SW480 (cell line): Measurements from ENCODE around the gene P3R3URF.

Experiments used
- DNase-seq: peaks from one replicate; pipeline ENCODE4 v3.0.0-alpha.2; 2016; ENCODE audit warnings: low spot score

The P3R3URF gene

DNA sequence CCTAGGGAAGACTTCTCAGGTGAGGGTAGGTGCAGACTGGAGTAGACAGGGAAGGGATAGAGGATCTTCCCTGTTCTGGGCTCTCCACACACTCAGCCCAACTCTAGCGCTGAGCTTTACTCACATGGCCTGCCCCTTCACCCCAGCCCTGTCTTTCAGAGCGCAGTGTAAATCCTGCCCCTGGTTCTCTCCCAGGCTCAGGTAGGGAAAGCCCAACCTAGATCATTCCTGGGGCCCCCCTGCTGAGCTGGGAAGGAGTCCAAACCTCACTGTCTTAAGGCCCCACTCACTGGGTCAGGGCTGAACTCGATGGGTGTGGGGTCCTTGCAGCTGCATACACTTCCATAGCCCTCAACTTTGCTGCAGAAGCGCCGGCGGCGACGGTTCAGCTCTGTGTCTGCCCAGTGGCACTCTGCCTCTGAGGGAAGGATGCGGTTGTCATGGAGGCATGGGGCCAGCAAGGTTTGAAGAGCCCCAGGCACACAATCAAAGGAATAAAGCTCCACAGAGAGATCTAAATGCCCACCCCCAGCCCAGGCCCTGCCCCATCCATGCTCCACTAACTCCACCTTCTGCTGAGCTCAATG is 17.8 kb upstream of the P3R3URF start:
- no peak for DNase-seq

DNA sequence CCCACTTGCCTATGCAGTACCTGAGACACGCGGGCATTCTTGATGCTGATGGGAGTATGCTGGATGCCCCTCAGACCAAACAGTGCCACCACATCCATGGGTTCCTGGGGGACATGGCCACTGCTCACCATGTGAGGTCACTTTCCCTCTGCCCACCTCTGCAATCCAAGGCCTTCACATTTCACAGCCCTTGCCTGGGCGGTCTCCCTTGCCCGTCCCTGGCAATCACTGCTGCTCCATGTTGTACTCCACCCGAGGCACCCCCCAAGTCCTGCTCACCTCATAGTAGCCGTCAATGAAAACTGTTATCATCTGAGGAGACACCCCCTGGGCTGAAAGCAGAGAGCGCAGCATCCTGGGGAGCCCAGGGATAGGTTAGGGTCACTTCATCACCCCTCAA is 17.0 kb upstream of the P3R3URF start:
- no peak for DNase-seq

DNA sequence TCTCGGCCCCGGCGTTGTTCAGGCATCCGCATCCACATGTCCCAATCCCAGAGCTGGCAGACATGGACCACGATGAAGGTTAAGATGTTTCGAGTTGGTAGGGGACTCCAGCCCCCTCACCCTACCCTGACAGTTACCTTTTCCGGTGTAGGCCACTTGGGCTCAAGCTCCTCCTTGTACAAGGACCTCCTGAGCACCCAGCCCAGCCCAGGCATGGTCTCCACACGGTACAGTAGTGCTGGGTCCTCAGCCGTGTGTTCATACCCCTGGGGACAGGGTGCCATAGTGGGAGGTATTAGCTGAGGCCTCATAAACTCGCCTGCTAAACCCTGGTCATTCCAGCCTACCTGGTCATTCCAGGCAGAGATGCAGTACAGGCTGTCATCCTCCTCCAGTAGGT is 15.9 kb upstream of the P3R3URF start:
- DNase-seq = no peak

DNA sequence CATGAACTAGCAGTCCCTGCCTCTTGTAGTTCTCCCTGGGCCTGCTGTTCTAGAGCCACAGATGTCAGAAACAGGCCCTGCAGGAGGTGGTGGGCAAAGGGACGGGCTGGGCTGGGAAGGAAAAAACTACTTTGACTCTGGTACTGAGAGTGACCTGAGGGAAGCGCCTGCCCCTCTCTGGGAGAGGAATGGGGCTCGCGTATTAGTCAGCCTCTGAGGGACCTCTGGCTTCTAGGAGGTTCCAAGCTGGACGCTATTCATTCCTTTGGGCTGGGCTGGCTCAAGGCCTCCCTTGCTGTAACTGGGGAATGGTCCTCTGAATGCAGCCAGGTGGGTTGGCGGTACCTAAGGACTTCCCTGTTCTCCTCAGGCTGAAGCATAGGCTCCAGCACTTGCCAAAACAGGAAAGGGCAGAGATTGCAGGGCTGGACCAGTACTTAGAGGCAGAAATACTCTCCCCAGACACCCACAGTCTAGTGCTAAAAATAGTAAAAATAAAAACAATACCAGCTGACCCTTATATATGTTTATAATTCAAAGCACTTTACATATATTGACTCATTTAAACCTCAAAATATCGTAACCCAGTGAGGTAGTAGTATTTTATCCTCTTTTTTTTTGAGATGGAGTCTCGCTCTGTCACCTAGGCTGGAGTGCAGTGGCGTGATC is 14.9 kb upstream of the P3R3URF start:
- DNase-seq = no peak

DNA sequence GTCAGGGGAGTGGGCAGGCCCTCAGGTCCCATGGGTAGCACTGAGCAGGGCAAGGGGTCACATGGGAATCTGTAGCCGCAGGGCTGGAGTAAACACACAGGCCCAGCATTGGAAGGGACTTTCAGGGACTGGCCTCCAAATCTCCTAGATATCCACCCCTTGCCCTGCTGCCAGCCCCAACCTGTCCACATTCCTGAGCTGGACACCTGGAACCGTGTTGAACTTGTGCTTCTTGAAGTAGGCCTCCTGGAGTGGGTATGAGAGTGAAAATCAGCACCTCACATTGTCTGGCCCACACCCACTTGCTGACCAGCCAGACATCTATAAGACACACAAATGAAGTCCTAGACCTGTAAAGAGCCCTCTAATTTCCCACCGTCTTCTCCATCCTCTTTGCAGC is 14.3 kb upstream of the P3R3URF start:
- no peak for DNase-seq

DNA sequence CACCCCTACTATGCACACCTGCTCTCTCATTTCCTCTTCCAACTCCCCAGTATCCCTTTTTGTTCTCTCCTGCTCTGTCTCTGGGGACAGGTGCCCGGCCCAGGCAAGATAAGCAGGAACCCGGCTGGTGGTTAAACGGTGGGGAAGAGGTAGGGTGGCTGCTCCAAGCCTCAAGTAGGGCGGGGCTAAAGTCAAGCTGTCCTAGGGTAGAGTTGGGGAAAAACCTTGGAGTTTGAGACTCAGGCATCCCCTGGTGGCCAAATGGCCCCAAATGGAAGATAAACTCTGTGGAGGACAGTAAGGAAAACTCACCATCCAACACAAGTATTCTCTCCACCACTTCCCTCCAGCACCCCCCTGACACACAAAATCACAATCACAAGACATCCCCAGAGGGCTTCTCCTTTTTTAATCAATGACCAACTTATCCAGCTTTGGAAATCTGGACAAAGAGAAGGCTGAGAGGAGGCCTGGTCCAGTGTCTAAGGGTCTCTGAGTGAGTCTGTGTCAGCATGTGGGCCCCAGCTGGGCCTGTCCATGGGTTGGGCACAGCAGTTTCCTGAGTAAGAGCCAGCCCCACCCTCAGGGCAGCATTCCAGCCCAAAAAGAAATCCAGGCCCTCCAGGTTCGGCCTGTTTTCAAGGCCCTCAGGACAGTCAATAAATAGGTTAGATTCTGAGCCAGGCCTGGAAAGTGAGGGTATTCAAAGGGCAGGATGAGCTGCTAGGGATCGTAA is 12.2 kb upstream of the P3R3URF start:
- DNase-seq = no peak

DNA sequence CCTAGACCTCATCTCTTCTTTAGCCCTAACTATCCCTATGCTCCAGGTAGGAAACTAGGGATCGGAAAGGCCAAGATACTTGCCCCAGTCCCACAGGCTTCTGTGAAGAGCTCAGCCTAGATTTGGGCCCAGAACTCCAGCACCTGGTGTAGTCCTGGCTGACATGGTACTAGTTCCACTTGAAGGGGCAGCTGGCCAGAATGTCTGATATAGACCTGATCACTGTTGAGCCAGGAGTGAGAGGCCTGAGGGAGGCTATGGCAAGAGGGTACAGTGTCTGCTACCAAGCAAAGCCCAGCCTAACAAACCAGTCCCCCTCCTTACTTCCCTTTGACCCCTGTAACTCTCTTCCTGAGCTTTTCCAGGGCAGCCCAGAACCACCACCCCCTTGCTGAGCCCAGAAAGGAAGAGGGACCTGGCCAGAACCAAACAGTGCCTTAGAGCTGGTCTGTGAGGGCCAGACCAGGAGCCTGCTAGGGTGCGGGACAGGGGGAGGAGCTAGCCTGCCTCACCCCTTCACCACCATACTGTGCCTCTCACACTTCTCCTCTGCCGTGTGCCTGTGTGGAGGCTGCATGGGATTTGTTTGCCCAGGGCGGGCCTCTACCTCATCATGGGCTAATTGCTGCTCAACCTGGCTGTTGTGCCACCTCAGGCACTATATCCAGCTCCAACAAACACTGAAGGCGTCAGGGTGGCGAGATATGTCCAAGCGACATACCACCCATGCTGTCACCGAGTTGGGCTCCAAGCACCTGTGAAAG is 11.0 kb upstream of the P3R3URF start:
- peak; percentile 48 for DNase-seq

DNA sequence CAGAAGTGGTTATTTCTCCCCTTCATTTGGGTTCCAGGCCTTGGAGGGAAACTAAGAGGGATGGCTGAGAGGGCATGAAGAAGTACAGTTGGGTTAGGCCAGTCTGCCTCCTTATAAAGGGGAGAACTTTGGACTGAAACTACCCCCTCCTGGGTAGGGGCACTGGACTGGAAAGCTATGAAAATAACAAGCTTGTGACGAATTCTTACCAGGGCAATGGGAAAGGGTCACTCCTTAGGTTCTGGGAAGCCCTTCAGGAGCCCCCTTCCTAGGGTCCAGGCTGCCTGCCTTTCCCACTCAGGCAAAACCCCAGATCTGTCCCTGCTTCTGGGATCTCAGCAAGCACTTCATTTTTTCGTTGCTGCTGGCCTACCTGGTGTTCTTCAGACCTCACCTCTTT is 9.8 kb upstream of the P3R3URF start:
- DNase-seq = no peak

DNA sequence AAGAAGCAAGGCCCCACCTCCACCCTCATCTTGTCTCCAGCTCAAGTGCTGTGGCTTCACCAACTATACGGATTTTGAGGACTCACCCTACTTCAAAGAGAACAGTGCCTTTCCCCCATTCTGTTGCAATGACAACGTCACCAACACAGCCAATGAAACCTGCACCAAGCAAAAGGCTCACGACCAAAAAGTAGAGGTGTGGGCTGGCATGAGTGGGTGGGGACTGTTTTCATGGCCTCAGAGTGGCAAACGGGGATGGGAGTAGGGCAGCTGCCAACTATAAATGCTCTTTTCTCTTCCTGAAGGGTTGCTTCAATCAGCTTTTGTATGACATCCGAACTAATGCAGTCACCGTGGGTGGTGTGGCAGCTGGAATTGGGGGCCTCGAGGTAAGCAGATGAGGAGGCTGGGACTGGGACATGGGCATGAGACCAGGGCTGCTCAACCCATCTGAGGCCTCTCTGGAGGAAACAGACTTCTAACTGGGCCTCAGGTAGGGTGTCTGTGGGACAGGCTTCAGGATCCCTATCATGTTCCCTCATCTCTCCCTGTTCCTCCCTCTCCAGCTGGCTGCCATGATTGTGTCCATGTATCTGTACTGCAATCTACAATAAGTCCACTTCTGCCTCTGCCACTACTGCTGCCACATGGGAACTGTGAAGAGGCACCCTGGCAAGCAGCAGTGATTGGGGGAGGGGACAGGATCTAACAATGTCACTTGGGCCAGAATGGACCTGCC is 8.8 kb upstream of the P3R3URF start:
- DNase-seq = no peak

DNA sequence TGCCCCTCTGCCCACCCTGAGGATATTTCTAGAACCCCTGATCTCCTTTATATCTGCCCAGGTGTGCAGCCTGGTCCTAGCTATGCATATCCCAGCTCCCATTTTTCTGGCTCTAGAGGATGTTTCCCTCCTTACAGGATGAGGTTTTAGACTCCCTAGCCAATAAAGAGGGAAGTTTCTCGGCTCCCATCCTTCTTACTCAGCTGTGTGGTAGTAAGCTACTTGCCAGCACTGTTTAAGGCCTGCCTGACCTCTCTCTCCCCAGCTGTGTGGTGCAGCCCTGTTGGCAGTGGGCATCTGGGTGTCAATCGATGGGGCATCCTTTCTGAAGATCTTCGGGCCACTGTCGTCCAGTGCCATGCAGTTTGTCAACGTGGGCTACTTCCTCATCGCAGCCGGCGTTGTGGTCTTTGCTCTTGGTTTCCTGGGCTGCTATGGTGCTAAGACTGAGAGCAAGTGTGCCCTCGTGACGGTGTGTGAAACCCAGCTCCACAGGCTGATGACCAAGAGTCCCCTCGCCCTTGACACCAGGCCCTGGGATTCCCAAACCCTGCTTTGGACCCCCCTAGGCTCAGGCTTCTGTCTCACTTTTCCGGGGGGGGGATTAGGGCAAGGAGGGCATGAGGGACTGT is 7.8 kb upstream of the P3R3URF start:
- DNase-seq = no peak

DNA sequence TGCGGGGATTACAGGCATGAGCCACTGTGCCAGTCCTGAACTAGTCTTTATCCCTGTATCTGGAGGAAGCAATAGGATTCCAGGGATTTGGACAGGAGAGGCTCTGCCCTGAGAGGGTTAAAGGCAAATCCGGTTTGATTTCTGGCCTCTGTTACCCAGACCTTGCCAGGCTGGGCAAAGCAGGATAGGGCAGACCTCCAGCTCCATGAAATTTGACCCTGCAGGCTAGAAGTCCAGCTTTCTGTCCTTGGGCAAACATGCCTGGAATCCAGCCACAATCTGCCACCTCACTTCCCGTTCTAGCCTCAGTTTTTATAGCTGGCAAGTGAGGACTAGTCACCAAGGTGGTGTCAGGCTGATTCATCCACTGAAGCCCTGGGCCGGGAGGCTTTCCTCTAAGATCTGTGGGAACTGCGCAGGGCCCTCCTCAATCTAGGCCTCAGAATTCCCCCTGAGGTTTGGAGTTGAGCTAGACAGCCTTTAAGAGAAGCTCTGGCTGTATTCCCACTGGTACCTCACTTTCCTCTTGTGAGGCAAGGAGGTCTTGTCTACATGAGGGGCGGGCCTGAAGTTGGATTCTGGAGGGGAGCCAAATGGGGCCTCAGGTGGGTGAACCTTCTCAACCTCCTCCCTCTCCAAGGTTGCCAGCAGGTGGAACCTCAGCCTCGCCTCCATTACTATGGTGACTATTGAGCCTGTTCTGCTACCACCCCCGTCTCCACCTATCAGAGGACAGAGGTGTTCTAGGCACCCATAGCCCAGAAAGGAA is 7.0 kb upstream of the P3R3URF start:
- DNase-seq = peak; percentile 97

DNA sequence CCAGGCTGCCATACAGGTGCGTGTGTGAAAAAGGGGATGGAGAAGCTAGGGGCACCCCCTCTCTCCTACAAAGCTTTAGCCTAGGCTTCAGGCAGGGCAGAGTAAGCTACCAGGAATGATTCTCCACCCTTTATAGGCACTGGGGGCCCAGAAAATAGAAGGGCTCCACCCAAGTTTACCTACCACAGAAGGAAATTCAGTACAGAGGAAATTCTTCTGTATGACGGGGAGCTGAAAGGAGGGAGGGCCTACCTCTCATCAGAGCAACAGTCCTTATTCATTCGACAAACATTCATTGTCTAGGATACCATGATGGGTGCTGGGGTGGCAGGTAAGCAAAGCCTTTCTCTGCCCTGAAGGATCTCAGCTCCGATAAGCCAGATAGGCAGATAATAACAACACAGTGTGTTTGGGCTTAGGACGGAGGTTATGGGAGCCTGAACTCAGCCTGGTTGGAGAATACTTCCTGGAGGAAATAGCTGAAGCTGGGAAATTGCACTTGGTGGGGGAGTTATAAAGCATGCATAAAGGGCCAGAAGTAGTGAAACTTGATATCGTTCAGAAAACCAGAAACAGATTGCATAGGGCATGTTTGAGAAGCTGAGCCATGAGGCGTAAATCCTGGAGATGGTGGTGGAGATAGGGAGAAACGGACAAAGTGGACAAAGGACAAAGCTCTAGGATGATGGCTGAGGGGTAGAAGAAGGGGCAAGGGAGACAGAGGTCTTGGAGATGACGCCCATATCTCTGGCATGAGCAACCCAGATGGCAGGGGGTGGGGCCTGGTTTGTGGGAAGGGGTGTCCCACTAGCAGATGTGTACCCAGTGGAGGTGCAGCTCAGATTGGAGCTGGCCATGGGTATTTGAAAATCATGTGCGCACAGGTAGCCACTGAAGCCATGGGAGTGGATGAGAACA is 5.3 kb upstream of the P3R3URF start:
- DNase-seq = no peak

DNA sequence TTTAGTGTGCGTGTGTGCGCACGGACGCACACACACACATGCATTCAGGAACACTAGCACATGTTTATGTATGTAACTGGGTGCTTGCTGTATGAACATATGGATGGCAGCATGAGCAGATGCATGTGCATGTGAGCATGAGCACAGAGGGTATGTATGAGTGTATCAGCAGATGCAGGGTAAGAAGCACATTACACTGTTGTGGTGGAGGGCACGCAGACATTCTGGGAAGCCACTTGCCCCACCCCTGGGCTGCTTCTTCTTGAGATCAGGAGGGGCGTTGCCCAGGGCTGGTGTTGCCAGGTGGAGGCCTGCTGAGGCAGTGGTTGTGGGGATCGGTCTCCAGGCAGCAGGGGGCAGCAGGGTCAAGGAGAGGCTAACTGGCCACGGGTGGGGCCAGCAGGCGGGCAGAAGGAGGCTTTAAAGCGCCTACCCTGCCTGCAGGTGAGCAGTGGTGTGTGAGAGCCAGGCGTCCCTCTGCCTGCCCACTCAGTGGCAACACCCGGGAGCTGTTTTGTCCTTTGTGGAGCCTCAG is 3.9 kb upstream of the P3R3URF start:
- peak; percentile 77 for DNase-seq

DNA sequence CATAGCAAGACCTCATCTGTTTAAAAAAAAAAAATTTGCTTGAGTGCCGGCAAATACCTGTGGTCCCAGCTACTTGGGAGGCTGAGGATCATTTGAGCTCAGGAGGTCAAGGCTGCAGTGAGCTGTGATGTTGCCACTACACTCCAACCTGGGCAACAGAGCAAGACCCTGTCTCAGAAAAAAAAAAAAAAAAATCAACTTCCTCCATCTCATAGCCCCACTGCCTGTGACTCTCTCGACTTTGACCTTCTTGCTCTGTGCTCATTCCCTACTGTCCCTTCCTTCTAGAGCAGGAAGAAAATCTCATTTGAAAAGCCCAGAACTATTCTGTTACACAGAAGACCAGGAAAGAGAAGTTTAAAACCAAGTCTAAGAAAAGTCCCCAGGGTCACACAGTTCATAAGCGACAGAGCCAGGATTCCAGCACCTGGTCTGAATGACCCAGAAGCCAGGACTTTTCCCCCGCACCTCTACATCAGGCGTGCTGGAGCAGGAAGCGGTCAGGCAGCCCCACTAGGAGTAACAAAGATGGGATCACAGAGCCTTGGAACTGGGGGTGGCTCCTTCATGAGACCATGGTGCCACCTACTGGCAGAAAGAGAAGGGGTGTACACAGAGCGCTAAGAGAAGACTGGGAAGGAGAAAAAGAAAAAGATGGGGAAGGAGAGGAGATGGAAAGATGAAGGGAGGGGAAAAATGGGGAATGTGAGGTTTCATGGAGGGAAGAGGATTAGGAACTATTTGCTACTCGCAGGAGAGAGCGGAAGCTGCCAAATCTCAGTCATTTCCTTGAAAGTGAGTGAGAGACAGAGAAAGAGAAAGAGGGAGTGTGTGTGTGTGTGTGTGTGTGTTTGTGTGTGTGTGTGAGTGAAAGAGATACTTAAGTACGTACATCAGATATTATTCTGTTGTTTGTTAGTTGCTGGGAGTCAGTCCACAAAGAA is 3.1 kb upstream of the P3R3URF start:
- DNase-seq = peak; percentile 88

DNA sequence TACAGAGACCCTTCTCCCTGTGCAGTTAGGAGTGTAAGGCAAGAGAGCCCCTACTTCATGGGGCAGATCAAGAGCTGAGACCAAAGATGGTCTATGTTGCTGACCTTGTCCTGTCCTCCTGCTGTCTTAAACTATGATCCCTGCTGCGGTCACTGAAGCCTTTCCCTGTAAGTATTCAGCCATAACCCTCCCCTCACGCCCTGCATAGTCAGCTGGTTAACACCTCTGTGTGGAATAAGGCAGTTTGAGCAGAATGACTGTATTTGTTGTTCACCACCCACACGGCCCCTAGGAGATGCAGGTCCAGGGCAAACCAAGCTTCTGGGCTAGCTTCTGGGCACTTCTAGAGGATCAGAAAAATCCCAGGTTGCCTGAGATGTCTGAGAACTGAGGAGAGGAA is 1.0 kb downstream of the P3R3URF start:
- no peak for DNase-seq

DNA sequence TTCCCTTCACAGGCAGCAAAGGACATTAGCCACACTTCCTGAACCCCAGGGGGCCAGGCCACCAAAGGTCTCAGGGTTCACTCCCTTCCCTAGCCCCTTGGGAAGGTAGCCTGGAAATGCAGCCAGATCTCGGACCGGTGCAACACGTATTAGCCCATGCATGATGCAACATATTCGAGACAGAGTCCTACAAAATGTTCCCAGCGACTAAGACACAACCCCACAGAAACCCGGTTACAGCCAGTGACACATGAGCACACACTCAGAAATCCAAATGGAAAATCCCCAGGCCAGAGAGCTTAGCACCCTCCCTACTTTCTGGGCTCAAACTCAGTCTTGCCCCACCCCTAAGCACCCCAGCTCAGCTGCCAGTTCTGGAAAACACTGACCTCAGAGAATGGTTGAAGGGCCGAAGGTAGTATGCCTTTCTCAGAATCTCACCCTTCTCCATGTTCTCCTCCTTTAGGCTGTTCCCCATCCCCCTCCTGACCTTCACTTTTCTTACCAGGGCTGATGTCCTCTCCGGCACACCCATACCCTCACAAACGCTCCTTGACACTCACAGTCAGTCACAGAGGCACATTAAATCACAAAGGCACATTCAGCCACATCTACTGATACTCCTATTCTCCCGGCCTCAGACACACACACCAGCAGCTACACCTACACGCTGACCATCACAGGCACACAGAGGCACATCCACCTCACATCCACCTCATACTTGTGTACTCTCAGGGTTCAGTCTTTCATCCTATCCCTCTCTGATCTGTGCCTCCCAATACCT is 1.6 kb downstream of the P3R3URF start, which contains the start of gene TSPAN1:
TSS of gene TSPAN1 (plus strand) at position 640 of the 784 bp plus-strand sequence. CDS start 6,021 bp downstream, outside the sequence.
- no peak for DNase-seq

DNA sequence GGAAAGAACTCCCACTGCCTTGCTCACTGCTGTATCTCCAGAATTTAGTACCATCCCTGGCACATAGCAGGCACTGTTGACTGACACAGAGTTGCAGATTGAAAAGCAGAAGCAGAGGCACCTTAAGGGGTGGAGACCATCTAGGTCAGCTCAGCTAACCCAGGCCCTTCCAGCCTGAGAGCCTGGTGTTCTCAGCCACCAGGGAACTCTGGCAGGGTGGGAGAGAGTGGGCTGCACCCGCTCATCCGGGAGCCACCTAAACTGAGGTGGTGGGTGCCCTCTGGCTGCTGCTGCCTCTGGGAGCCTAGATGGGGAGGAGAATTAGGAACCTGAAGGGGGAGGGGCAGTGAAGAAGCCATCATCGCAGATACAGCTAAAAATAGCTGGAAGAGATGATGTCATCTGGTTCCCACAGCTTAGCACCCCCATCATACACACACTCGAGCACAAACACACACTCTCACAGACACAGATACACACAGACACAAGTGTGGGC is 2.9 kb downstream of the P3R3URF start:
- DNase-seq = no peak
